ENCODE results near the gene P2RX5.

- TF ChIP-seq CTCF (IDR thresholded peaks at IDR 0.05; ENCODE audit: low read length) (no peak), EZH2 (IDR thresholded peaks at IDR 0.05; ENCODE audit: borderline replicate concordance, low read length) (no peak)
Observed at GRCh38 chr17:3724378-3725077, 28.6 kb upstream of the P2RX5 start.
